IMR-90 (cell line): ENCODE data around the gene LAIR1. TPM values are rescaled to one million over a fixed set of nuclear protein-coding genes. Genes with fewer than 3 reads are reported as not detected.

Experiments used
- ATAC-seq: fragments of 200-7000 bp; cut with Tn5 transposase; 2 replicates; pipeline ENCODE4 v1.9.1; 2020; ENCODE audit warnings: low read depth, mild to moderate bottlenecking, moderate library complexity
- BruUV-seq: library from RNA; stranded (reverse); fragments of 400-500 nt; replicated peaks from 2 replicates; lab custom pipeline; 2021; lab: Mats Ljungman, UMichigan
- CTCF ChIA-PET: fragments of 300-600 bp; formaldehyde crosslinking; extraction: SDS; loops from one replicate; lab custom pipeline; 2021; ENCODE audit warnings: antibody characterized with exemption; lab: Yijun Ruan, JAX
- POLR2A ChIA-PET: fragments of 300-600 bp; sonication (Branson Sonifier 250); formaldehyde crosslinking; loops from one replicate; lab custom pipeline; 2022; ENCODE audit warnings: antibody characterized with exemption; ENCODE audit not compliant: unreplicated experiment; lab: Charles Lee
- DNase-seq: peaks from one replicate; pipeline ENCODE4 v3.0.0; 2013
- H2AFZ ChIP-seq: replicated peaks from 2 replicates; pipeline ENCODE3; 2013; ENCODE audit warnings: low read length, mild to moderate bottlenecking; ENCODE audit not compliant: poor library complexity
- H2AK5ac ChIP-seq: 2 replicates; pipeline ENCODE4 v1.6.1; 2013; ENCODE audit warnings: low read depth, low read length, inconsistent platforms
- H2AK9ac ChIP-seq: replicated peaks from 2 replicates; pipeline ENCODE3; 2013; ENCODE audit warnings: mild to moderate bottlenecking, low read depth, low read length, moderate library complexity; ENCODE audit not compliant: poor library complexity
- H2BK120ac ChIP-seq: 2 replicates; pipeline ENCODE4 v1.6.1; 2013; ENCODE audit warnings: low read depth, low read length, inconsistent platforms
- H2BK15ac ChIP-seq: 3 replicates; pipeline ENCODE4 v1.6.1; 2013; ENCODE audit warnings: low read depth, low read length, inconsistent platforms
- H2BK20ac ChIP-seq: 2 replicates; pipeline ENCODE4 v1.6.1; 2013; ENCODE audit warnings: low read depth, mild to moderate bottlenecking, inconsistent platforms, low read length, moderate library complexity
- H2BK5ac ChIP-seq: 2 replicates; pipeline ENCODE4 v1.6.1; 2013; ENCODE audit warnings: mild to moderate bottlenecking, low read depth, low read length, inconsistent platforms; ENCODE audit not compliant: poor library complexity, severe bottlenecking
- H3K14ac ChIP-seq: replicated peaks from 2 replicates; pipeline ENCODE4 v1.6.1; 2013; ENCODE audit warnings: low read depth, low read length, inconsistent platforms
- H3K18ac ChIP-seq: 2 replicates; pipeline ENCODE4 v1.6.1; 2013; ENCODE audit warnings: low read depth, low read length, control low read depth
- H3K23ac ChIP-seq: 2 replicates; pipeline ENCODE4 v1.6.1; 2013; ENCODE audit warnings: low read depth, low read length, inconsistent platforms
- H3K27ac ChIP-seq: 2 replicates; pipeline ENCODE4 v1.5.1; 2013; ENCODE audit warnings: mild to moderate bottlenecking, control low read depth, low read length; ENCODE audit not compliant: insufficient read depth
- H3K27me3 ChIP-seq: 2 replicates; pipeline ENCODE4 v1.6.1; 2013; ENCODE audit warnings: low read length; ENCODE audit not compliant: control insufficient read depth, insufficient read depth
- H3K36me3 ChIP-seq: 2 replicates; pipeline ENCODE4 v1.6.1; 2013; ENCODE audit warnings: low read length, mixed read lengths; ENCODE audit not compliant: control insufficient read depth, insufficient read depth
- H3K4ac ChIP-seq: 2 replicates; pipeline ENCODE4 v1.6.1; 2013; ENCODE audit warnings: low read depth, low read length, inconsistent platforms
- H3K4me1 ChIP-seq: 2 replicates; pipeline ENCODE4 v1.6.1; 2013; ENCODE audit warnings: low read length, mixed read lengths; ENCODE audit not compliant: control insufficient read depth, insufficient read depth
- H3K4me2 ChIP-seq: 2 replicates; pipeline ENCODE4 v1.6.1; 2013; ENCODE audit warnings: low read depth, mild to moderate bottlenecking, control low read depth, low read length, moderate library complexity
- H3K4me3 ChIP-seq: 2 replicates; pipeline ENCODE4 v1.5.1; 2013; ENCODE audit warnings: low read depth, mild to moderate bottlenecking, control low read depth, low read length, moderate library complexity; ENCODE audit not compliant: insufficient read depth
- H3K56ac ChIP-seq: 2 replicates; pipeline ENCODE4 v1.6.1; 2013; ENCODE audit warnings: low read length, inconsistent platforms; ENCODE audit not compliant: insufficient read depth; ENCODE audit errors: extremely low read depth
- H3K79me1 ChIP-seq, 2 experiments: 2 replicates each; pipeline ENCODE4 v1.6.1; 2013; ENCODE audit warnings: low read length in 2 of 2, inconsistent platforms in 1 of 2, low read depth in 1 of 2
- H3K9ac ChIP-seq: 2 replicates; pipeline ENCODE4 v1.6.1; 2013; ENCODE audit warnings: low read depth, low read length, control low read depth
- H3K9me1 ChIP-seq: 2 replicates; pipeline ENCODE4 v1.6.1; 2013; ENCODE audit warnings: low read length, inconsistent platforms; ENCODE audit not compliant: insufficient read depth
- H3K9me3 ChIP-seq: 2 replicates; pipeline ENCODE4 v1.6.1; 2013; ENCODE audit warnings: low read length; ENCODE audit not compliant: control insufficient read depth, insufficient read depth
- H4K20me1 ChIP-seq: 2 replicates; pipeline ENCODE4 v1.6.1; 2013; ENCODE audit warnings: low read length, inconsistent platforms; ENCODE audit not compliant: insufficient read depth
- H4K5ac ChIP-seq: 2 replicates; pipeline ENCODE4 v1.6.1; 2013; ENCODE audit warnings: mild to moderate bottlenecking, low read depth, low read length, control low read depth
- H4K8ac ChIP-seq, 2 experiments: 2 replicates each; pipeline ENCODE4 v1.6.1; 2013; ENCODE audit warnings: low read depth in 2 of 2, low read length in 2 of 2, control low read depth in 1 of 2, inconsistent platforms in 1 of 2
- H4K91ac ChIP-seq: 2 replicates; pipeline ENCODE4 v1.6.1; 2013; ENCODE audit warnings: low read depth, low read length, inconsistent platforms; ENCODE audit not compliant: insufficient read depth
- BHLHE40 ChIP-seq: fragments of 150-350 bp; IDR thresholded peaks from 2 replicates; pipeline ENCODE4 v1.6.1; 2016; ENCODE audit warnings: mild to moderate bottlenecking, low read depth, low read length
- RAD21 ChIP-seq: IDR thresholded peaks from 2 replicates; pipeline ENCODE4 v1.6.1; 2012; ENCODE audit warnings: low read length, improper control_type of control experiment
- RCOR1 ChIP-seq: IDR thresholded peaks from 2 replicates; pipeline ENCODE4 v1.6.1; 2012; ENCODE audit warnings: mild to moderate bottlenecking, low read length, improper control_type of control experiment; ENCODE audit not compliant: insufficient replicate concordance
- RFX5 ChIP-seq: IDR thresholded peaks from 2 replicates; pipeline ENCODE4 v1.8.0; 2012; ENCODE audit warnings: low read depth, mild to moderate bottlenecking, low read length, moderate library complexity
- USF2 ChIP-seq: fragments of 150-350 bp; IDR thresholded peaks from 2 replicates; pipeline ENCODE4 v1.6.1; 2017; ENCODE audit warnings: mild to moderate bottlenecking, antibody characterized with exemption, low read length, low read depth
- WGBS, 2 experiments: methylation state at CpG; one replicate each; pipeline versions ENCODE4 v1.1.5 to v1.1.7; 2013; ENCODE audit warnings: missing lambda C conversion rate in 2 of 2; ENCODE audit not compliant: insufficient read length in 1 of 2; ENCODE audit errors: extremely low coverage in 2 of 2; 5-methylcytosine and 5-hydroxymethylcytosine counted together
- dilution Hi-C: fragments of 300-500 bp; cut with HindIII; formaldehyde crosslinking; loops from one replicate; pipeline ENCODE4 v1.14.3; 2018; ENCODE audit warnings: low sequenced_read_pairs; ENCODE audit not compliant: unreplicated experiment
- in situ Hi-C: fragments of 300-500 bp; cut with MboI; formaldehyde crosslinking; loops from 3 replicates; pipeline ENCODE4 v1.14.3; 2019; ENCODE audit warnings: low sequenced_read_pairs, inconsistent platforms, mixed read lengths
- intact Hi-C: fragments of 100-400 bp; cut with micrococcal nuclease; formaldehyde crosslinking; loops from 2 replicates; pipeline ENCODE4 v1.10.0; 2022
- polyA plus RNA-seq, 3 experiments: library from polyadenylated mRNA; depleted of rRNA; stranded (reverse); fragments of >200 nt; gene quantifications; 2 replicates each; pipeline ENCODE4 v1.2.3, GENCODE V29; 2012; ENCODE audit warnings: low replicate concordance in 1 of 3
- total RNA-seq: library from RNA; depleted of rRNA; stranded (reverse); fragments of >200 nt; gene quantifications from 2 replicates; pipeline ENCODE4 v1.2.3, GENCODE V29; 2012

LAIR1 gene
- total and polyA plus RNA-seq, 2 of the 4 experiments (the other 2 are of a cell fraction), result not detected

- no peak overlapping the region for H2AK5ac ChIP-seq
- no peak overlapping the region for H3K18ac ChIP-seq
- no peak overlapping the region for H3K4me2 ChIP-seq
- H4K20me1 ChIP-seq, result no peaks in the 10 kb centered on the region
- DNase-seq (no peak), ATAC-seq (no peak)
- ChIA-PET POLR2A (no interaction called here), CTCF (no interaction called here)
- H4K91ac ChIP-seq, result no peak overlapping the region
- no peaks in the 10 kb centered on the region for H3K36me3 ChIP-seq
- H3K27ac ChIP-seq, result no peak overlapping the region
- in situ Hi-C loops, result no loop called here
- WGBS, 2 experiments, result 72% methylated on average over 6 of the region's 34 CpGs; no CpG with 5 or more reads in 1 of the 2 experiments
- H3K4me1 ChIP-seq, result no peaks in the 10 kb centered on the region
- no peak overlapping the region for H3K14ac ChIP-seq
- intact Hi-C loops, result no loop called here
- no peak overlapping the region for H3K23ac ChIP-seq
- no peak overlapping the region for H3K4ac ChIP-seq
- H2BK15ac ChIP-seq, result no peak overlapping the region
- BruUV-seq, result no TSS peak
- dilution Hi-C loops, result no loop called here
- H2BK5ac ChIP-seq, result no peak overlapping the region
- no peak overlapping the region for H3K9ac ChIP-seq
- H3K79me1 ChIP-seq, result no peaks in the 10 kb centered on the region
- no peaks in the 10 kb centered on the region for H3K27me3 ChIP-seq
- H2BK120ac ChIP-seq, result no peak overlapping the region
- H4K5ac ChIP-seq, result no peak overlapping the region
- H3K56ac ChIP-seq, result no peak overlapping the region
- no peak overlapping the region for H2AFZ ChIP-seq
- H2BK20ac ChIP-seq, result no peak overlapping the region
- H4K8ac ChIP-seq, result no peak overlapping the region
- no peak overlapping the region for H2AK9ac ChIP-seq
- no peak overlapping the region for H3K4me3 ChIP-seq
- TF ChIP-seq BHLHE40 (no peak), RAD21 (no peak), USF2 (no peak), RCOR1 (no peak), RFX5 (no peak)
- H3K9me1 ChIP-seq, result no peaks in the 10 kb centered on the region
- H3K9me3 ChIP-seq, result peaks cover 9% of the 10 kb centered on the region
Measured at GRCh38 chr19:54336893-54337857, 27.6 kb downstream of the LAIR1 start.
